Dedifferentiated amniotic fluid mesenchymal stem cell (primary cell): ENCODE measurements around the gene SRSF3.

Source experiments
- DNase-seq: peaks from one replicate; pipeline ENCODE4 v3.0.0-alpha.2; 2016; ENCODE audit errors: extremely low spot score

SRSF3 gene

DNA sequence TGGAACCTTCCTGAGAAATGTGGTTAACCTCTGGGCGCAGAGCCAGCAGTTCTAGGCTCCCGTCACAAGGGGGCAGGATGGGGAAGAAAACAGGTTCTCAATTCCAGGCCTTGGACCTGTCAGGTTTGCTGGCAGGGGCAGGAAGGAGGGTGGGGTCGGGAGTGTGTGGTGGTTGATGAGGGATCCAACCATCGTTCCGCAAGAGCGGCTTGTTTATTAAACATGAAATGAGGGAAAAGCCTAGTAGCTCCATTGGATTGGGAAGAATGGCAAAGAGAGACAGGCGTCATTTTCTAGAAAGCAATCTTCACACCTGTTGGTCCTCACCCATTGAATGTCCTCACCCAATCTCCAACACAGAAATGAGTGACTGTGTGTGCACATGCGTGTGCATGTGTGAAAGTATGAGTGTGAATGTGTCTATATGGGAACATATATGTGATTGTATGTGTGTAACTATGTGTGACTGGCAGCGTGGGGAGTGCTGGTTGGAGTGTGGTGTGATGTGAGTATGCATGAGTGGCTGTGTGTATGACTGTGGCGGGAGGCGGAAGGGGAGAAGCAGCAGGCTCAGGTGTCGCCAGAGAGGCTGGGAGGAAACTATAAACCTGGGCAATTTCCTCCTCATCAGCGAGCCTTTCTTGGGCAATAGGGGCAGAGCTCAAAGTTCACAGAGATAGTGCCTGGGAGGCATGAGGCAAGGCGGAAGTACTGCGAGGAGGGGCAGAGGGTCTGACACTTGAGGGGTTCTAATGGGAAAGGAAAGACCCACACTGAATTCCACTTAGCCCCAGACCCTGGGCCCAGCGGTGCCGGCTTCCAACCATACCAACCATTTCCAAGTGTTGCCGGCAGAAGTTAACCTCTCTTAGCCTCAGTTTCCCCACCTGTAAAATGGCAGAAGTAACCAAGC is 29.6 kb downstream of the SRSF3 start:
- peak; percentile 80 for DNase-seq

DNA sequence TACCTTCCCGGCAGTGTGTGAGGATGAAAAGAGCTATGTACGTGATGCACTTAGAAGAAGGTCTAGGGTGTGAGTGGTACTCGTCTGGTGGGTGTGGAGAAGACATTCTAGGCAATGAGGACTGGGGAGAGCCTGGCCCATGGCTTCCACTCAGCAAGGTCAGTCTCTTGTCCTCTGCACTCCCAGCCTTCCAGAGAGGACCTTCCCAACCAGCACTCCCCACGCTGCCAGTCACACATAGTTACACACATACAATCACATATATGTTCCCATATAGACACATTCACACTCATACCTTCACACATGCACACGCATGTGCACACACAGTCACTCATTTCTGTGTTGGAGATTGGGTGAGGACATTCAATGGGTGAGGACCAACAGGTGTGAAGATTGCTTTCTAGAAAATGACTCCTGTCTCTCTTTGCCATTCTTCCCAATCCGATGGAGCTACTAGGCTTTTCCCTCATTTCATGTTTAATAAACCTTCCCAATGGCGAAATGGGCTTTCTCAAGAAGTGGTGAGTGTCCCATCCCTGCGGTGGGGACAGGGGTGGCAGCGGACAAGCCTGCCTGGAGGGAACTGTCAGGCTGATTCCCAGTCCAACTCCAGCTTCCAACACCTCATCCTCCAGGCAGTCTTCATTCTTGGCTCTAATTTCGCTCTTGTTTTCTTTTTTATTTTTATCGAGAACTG is 30.4 kb downstream of the SRSF3 start:
- DNase-seq: no peak

DNA sequence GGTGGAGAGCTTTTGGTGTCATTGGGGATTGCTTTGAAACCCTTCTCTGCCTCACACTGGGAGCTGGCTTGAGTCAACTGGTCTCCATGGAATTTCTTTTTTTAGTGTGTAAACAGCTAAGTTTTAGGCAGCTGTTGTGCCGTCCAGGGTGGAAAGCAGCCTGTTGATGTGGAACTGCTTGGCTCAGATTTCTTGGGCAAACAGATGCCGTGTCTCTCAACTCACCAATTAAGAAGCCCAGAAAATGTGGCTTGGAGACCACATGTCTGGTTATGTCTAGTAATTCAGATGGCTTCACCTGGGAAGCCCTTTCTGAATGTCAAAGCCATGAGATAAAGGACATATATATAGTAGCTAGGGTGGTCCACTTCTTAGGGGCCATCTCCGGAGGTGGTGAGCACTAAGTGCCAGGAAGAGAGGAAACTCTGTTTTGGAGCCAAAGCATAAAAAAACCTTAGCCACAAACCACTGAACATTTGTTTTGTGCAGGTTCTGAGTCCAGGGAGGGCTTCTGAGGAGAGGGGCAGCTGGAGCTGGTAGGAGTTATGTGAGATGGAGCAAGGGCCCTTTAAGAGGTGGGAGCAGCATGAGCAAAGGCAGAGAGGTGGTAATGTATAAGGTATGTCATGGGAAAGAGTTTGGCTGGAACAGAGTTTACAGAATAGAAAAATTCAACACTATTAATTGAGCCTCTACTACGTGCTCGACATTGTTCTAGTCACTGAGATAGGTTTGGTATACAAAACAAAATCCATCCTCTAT is 31.2 kb downstream of the SRSF3 start:
- peak; percentile 36 for DNase-seq

DNA sequence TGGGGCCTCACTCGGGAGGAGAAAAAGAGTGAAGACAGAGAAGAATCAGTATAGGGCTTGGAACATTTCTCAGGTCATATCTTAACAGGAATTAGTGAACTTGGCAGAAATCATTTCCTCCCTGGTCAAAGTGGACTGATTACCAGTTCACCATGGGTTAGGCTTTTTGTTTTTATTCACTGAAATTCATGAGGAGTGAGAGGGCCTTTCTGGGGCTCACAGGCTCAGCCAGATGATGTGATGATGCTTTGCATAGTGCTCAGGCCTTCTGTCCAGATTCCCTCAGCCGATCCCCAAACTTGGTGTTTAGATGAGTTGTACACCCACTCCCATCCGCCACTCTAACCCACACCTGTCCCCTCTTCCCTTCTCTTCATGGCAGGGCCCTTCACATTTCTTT is 32.5 kb downstream of the SRSF3 start:
- no peak for DNase-seq

DNA sequence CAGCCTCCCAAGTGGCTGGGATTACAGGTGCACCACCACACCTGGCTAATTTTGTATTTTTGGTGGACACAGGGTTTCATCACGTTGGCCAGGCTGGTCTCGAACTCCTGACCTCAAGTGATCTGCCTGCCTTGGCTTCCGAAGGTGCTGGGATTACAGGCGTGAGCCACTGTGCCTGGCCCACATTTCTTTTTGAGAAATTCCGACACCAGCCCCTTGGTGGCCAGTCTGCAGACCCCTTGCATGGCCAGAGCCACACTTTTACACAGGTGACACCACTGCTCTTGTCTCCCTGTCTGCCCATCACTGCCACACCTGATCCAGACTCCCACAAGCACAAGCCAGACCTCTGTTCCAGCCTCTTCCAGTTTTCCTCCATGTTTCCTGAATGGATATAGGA is 33.0 kb downstream of the SRSF3 start:
- DNase-seq: no peak

DNA sequence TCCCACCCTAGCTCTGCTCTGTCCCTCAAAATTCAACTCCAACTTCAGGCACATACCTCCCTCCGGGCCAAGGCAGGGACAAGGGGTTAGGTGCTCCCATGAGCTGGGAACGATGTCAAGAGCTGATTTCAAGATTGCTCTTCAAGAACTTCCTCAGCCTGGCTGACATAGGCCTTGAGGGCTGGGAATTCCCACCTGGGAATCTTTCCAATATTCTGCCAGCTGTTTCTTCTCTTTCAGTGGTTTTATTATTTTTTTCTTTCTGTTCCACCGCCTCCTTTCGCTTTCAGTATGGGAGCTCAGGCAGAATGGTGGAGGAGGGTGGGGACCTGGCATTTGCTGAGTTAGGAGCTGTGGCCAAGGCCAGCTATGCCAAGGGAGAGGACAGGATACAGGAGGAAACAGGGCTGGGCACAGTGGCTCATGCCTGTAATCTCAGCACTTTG is 33.7 kb downstream of the SRSF3 start:
- peak; percentile 87 for DNase-seq

DNA sequence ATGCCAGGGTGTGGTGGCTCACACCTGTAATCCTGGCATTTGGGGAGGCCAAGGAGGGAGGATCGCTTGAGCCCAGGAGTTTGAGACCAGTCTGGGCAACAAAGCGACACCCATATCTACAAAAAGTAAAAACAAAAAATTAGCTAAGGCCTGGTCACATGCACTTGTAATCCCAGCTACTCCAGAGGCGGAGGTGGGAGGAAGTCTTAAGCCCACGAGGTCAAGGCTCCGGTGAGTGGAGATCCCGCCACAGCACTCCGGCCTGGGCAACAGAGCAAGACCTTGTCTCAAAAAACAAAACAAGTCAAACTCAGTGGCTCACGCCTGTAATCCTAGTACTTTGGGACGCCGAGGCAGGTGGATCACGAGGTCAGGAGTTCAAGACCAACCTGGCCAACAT is 35.6 kb downstream of the SRSF3 start:
- DNase-seq: no peak

DNA sequence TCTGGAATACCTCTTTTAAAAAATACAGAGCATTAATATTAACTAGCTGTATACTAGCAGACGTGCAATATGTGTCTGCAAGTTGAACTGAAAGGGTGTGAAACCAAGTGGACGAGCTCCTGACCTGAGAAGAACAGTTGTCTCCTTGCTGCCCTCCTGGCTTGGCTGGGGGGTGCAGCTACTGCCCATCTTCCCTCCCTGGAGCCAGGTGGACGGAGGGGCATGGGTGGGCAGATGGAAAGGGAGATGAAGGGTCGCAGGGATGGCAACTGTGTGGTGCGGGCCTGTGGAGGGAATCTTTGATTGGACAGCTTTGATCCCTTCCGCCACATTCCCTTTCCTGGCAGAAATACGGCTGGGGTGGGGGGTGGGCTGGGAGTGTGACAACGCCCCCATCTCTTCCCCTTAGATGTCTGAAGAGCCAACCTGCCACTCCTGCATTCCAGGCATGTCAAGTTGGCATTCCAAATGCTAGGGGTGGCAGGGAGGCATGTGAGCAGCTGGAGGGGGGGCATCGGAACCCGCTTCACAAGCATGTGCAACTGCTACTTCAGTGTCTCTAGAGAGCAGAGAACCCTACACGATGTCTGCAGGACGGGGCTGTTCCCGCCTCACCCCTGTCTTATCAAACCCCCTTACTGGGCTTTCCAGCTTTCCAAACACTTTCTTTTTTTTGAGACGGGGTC is 37.3 kb downstream of the SRSF3 start:
- no peak for DNase-seq

DNA sequence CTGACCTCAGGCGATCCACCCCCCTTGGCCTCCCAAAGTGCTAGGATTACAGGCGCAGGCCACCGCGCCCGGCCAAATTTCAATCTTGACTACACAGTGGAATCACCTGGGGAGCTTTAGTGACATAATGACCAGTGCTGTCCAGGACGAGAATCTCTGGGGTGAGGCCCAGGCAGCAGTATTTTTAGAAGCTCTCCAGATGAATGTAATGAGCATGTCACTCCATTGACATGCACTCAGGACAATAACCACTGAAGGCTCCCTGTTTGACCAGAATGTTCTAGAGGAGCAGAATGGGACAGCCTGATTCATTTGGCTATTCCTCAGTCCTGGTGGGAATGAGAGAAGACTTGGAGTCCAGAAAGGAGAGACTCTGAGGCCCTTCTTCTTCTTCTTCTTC is 39.2 kb downstream of the SRSF3 start:
- DNase-seq: no peak

DNA sequence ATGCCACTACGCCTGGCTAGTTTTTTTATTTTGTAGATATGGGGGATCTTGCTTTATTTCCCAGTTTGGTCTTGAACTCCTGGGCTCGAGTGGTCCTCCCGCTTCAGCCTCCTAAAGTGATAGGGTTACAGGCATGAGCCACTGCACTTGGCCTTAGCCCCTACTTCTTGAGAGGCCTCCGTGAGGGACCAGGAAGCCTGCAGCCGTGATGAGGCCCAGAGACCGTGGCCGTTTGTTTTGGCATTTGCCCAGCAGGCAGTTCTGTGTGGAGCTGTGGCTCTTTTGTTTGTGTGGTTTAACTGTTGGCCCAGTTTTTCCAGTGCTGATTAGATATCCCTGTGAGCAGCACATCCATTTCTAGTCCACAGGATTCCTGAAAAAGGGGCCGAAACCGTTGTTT is 39.8 kb downstream of the SRSF3 start:
- peak; percentile 66 for DNase-seq

DNA sequence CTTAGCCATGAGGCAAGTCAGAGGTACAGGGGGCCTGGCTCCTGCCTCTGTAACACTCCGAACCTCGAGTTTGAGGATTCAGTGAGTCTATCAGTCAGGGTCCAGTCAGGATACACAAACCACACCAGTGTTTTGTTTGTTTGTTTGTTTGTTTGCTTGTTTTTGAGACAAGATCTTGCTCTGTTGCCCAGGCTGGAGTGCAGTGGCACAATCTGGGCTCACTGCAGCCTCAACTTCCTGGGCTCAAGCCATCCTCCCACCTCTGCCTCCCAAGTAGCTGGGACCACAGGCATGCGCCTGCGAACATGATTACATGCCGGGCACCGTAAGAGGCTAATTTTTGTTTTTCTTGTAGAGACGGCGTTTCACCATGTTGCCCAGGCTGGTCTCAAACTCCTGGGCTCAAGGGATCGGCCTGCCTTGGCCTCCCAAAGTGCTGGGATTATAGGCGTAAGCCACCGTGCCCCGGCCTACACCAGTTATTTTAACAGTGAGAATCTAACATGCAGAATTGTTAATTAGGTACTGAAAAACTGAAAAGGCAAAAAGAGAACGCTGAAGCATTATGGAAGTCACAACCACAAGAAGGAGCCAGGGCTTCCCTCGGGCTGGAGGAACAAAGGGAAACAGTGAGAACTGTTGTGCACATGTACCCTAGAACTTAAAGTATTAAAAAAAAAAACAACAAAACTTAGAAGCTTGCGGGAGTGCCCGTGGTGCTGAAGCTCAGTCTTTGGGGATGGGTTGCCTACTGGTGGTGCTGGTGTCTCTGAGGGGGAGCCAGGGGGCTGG is 40.4 kb downstream of the SRSF3 start:
- DNase-seq: no peak

DNA sequence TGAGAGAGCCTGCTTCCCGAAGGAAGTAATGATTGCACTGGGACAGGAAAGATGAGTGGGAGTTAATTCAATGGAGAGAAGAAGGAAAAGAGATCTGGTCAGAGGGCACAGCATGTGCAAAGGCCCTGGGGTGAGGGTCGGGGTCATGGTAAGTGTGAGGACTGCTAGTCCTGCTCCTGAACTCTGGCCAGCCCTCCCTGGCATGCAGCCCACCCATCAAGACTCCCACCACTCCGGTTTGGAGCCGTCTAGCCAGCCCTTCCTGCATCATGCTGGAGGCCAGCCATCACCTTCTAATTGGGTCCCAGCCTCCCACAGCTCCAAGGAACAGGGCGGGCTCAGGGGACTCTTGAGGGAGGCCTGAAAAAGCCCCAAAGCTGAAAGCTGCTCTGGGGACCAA is 42.1 kb downstream of the SRSF3 start:
- no peak for DNase-seq

DNA sequence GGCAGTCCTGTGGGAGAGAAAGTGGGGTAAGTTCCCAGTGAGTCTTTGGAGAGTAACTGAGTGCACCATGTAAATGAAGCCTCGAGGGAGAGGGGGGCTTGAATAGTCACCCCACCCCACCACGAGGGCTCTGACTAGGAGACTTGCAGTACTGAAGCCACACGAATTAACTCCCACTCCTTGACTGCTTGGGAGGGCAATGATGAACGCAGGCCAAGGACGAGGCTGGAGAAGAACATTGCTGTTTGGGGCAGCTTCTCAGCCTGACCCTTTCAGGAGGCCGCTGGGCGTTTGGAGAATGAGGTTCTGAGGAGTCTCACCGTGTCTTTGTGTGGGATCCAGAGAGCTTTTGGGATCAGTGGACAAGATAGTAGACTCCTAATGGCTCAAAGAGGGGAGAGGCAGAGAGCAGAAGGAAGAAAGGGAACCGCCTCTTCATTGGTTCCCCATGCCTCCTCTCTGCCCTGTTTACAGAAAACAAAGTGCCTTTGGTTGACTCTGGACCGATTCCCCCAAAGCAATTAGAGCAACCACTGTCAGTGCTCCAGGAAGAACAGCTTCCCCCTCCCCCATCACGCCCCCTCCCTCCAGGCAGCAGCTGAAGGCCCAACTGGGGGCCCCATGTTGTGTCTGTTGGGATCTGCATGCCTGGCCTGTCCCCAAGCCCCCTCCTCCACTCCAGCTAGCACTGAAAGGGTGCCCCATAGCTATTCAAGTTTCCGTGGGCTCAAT is 42.7 kb downstream of the SRSF3 start:
- DNase-seq: no peak

DNA sequence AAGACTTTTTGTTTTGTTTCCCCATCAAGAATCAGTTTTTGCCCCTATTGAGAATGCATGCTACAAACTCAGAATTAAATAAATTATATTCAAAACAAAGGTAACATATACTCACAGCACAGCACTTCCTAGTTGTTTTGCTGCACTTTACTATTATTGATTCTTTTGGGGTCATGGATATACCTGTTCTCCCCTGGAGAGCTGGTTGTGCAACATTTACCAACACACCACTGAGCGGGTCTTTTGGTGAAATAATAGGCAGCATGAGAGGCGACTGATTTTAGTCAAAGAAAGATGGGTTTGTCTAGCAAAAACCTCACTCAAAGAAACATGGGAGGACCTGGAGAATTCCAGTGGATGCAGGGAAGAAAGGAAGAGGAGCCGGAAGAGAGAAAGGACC is 44.4 kb downstream of the SRSF3 start:
- no peak for DNase-seq

DNA sequence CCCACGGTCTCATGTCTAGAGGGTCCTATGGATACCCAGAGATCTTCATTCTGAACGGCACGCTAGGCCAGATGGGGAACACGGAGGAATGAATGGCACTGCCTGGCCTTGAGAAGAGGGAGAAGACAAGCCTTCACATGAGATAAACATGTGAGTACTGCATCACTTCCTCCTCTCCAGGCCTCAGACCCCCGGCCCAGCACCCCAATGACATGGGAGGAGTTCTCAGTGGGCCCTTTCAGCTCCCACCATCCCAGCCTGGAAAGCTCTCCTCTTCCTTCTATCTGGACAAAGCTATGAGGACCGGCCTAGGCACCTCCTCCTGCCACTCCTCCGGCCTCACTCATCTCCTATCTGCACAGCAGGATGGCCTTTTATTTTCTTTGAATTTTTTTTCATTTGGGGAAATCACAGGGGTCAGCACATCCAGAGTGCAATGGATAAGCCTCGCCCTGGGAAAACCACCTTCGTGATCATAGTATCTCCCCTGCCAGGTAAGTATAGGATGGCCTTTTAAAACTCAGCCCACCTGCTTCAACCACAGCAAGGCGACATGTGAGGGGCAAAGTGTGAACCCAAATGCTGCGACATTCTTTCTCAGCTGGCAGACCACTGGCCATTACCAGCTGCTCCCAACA is 45.1 kb downstream of the SRSF3 start:
- DNase-seq: no peak

DNA sequence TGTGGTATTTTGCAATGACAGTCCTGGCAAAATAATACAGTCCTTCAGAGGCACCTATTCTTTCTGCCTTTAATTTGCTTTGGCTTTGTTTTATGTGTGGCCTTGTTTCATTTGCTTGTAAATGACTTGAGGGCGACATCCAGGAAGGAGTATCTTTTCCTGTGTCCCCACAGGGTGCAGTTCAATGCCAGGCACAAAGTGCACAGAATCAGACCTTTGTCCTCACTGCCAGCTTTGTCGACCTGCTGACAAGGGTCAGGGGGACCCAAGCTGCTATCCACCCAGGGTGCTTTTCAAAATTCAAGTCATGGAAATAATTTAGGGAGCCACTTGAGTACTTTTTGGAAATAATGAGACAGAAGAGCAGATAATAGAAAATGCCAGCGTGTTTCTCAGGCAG is 47.4 kb downstream of the SRSF3 start:
- DNase-seq: no peak

DNA sequence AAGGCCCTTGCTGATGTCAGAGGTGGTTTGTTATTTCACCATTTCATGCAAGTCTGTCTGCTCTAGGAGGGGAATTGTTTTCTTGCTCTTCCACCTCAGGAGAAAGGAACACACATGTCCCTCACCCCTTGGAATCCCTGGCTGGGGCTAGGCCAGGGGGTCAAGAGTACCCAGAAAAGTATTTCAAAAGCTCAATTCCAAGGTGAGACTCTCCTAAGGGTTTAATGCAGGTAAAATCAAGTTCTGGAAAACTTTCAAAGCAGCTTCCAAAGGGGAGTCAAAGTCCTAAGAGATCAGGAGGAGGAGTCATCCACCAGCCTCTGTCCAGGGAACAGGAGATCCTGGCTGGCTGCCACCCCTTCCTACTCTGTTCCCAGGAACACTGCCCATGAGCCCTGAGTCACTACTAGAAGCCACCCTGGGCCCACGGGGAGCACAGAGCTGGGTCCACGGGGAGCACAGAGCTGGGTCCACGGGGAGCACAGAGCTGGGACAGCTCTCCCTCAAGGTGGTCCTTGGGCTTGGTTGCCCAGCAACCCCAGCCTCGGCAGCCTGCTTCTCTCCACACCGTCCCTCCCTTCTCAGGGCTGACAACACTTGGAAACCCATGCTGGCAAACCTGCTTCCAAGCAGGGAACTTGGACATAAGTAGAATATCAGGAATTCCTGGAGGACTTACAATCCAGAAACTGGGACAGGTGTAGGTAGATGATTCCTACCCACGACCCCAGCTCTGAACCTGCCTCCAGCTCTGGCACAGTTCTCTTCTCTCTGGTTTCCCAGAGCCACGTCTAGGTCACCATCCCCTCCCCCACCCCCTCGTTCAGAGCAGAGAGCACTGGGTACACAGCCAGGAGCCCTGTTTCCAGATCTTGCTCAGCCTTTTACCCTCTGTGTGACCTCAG is 49.0 kb downstream of the SRSF3 start:
- DNase-seq: peak; percentile 65

DNA sequence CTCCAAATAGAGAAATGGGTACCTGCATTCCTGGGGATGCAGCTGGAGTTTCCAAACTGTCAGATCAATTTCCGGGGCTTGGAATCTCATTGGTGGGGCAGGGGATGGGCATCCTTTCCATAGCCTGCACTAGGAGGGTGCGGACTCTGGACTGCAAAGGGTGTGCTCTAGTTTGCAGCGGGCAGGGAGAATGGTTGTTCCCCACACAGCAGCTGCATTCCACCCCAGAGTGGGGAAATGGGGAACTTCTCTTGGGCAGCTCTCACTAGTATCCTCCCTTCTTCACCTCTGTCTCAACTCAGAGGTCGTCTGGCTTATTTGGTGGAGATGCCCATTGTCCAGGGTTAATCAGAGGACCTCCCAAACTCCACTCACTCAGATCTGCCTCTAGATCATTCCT is 49.8 kb downstream of the SRSF3 start:
- DNase-seq: no peak

DNA sequence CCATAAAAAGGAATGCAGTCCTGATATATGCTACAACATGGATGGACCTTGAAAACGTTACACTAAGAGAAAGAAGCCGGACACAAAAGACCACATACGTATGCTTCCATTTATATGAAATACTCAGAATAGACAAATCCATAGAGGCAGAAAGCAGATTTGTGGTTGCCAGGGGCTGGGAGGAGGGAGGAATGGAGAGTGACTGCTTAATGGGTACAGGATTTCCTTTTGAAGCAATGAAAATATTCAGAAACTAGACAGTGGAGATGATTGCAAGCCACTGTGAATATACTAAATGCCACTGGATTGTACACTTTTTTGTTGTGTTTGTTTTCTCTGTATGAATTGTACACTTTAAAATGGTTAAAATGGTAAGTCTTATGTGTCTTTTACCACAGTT is 54.9 kb downstream of the SRSF3 start:
- no peak for DNase-seq
